WI38 (cell line): ENCODE results near the gene LANCL2.

Experiments used
- H3K4me3 ChIP-seq: 2 replicates; pipeline ENCODE4 v1.5.1; 2011; ENCODE audit warnings: low read depth, mild to moderate bottlenecking, control low read depth, low read length
- TF ChIP-seq, protein P1 (sequence below): IDR thresholded peaks from 2 replicates; pipeline ENCODE4 v1.5.1; 2012; ENCODE audit warnings: low read depth, mild to moderate bottlenecking, control low read depth, low read length

The LANCL2 gene

DNA sequence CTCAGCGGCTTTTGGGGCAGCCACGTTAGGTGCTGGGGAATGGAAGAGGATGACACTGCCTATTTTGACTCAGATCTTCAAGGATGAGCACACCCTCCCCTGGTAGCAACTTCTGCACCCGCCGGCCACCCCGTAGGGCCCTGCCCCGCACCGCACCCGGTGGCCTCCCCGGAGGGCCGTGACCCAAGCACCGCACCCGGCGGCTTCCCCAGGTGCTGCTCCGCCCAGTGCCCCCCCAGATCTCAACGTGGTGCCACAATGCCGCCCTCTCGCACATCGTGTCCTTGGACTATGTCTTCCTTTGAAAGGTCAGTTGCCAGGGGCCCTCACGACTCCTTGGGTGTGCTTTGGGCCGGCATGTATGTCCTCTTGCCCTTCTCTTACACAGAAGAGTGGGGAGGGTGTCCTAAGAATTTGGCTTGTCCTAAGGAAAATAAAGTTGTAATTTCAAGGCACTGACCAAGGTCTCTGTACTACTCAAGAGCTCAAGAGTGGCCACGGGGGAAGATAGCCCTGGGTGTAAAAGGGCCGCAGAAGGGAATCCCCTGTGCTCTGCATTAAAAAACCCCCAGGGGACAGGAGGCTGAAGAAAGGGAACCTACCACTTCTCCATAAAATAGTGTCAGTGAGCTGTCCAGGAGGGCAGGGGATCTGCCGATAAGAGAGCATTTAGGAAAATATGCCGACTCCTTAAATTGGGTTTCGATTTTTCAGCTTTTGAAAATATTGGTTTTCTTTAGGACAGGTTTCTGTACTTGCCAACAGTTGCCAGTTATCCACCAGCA, 1.6 kb upstream of the LANCL2 start:
- no peak overlapping the region for H3K4me3 ChIP-seq
- TF ChIP-seq, protein P1, sequence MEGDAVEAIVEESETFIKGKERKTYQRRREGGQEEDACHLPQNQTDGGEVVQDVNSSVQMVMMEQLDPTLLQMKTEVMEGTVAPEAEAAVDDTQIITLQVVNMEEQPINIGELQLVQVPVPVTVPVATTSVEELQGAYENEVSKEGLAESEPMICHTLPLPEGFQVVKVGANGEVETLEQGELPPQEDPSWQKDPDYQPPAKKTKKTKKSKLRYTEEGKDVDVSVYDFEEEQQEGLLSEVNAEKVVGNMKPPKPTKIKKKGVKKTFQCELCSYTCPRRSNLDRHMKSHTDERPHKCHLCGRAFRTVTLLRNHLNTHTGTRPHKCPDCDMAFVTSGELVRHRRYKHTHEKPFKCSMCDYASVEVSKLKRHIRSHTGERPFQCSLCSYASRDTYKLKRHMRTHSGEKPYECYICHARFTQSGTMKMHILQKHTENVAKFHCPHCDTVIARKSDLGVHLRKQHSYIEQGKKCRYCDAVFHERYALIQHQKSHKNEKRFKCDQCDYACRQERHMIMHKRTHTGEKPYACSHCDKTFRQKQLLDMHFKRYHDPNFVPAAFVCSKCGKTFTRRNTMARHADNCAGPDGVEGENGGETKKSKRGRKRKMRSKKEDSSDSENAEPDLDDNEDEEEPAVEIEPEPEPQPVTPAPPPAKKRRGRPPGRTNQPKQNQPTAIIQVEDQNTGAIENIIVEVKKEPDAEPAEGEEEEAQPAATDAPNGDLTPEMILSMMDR = no peak

DNA sequence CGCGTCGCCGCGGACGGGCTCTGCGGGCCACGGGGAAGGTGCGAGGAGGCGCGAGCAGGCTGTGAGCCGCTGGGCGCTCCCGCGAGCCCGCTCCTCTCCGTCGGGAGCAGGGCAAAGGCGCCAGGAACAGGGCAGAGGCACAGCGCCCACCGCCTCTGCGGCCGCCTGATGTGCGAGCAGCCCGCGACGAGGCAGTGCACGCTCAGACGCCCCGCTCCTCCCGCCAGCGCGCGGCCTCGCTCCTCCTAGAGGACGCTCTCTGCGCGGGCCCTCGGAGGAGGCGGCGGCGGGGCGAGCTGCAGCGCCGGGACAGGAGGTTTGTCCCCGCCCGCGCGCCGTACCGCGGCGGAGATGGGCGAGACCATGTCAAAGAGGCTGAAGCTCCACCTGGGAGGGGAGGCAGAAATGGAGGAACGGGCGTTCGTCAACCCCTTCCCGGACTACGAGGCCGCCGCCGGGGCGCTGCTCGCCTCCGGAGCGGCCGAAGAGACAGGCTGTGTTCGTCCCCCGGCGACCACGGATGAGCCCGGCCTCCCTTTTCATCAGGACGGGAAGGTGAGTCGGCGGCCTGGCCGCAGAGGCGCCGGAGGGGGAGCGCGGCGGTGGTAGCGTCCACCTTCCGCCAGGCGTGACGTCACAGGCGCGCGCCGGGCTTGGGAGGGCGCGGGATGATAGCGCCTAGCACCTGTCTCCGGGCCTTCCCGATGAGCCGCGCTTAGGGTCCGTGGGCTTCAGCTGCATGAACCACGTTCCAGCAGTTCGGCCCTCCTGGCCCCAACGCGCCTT, 731 bp downstream of the LANCL2 start:
- TF ChIP-seq, protein P1 = no peak; the same call in 1 of the 2 replicates
- peak overlapping the region; percentile 100 for H3K4me3 ChIP-seq

DNA sequence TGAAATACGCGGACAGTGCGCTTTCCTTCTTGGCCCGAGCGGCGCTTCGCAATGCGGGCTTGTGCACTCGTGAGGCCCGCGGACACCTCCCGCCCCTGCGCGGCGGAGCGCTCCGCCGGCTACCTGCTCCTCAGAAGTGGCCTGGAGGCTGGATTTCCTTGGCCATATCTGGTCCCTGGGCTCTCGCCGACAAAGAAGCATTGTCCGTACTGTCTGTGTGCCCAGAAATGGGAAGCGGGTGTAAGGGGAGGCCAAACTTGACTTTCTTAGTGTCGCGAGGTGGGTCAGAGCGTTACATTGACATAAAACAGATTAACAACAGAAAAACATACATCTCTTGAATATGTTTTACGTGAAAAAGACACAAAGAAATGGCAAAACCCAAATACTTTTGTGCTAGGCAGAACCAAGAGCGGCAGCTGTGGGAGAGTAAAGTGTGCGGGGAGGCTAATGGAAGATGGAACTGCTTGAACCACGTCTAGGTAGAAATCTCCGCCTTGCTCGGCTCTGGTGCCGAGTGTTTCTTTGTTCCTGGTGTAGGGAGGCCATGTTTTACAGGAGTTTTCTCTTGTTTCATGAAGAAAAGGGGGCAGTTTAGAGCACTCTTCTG, 1.4 kb downstream of the LANCL2 start:
- TF ChIP-seq, protein P1 = no peak

DNA sequence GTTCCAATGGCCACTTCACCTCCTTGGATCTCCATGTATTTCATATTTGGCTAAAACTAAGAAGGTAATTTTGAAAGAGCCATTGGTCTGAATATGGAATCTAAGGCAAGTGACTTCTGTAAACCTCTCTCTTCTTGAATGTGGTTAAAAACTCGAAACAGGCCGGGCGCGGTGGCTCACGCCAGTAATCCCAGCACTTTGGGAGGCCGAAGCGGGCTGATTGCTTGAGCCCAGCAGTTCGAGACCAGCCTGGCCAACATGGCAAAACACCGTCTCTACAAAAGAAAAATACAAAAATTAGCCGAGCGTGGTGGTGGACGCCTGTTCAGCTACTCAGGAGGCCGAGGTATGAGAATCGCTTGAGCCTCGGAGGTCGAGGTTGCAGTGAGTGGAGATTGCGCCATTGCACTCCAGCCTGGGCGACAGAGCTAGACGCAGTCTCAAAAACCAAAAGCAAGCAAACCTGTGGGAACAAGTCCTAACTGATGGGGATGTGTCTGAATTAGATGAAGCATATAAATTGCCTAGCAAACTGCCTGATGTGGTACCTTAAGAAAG, 2.2 kb downstream of the LANCL2 start:
- peak overlapping the region; percentile 100; the same call in 1 of the 2 replicates for H3K4me3 ChIP-seq
- TF ChIP-seq, protein P1 = no peak

More for the DNA sequence above, 1.4 kb downstream of the LANCL2 start:
- peak overlapping the region; percentile 100 for H3K4me3 ChIP-seq

DNA sequence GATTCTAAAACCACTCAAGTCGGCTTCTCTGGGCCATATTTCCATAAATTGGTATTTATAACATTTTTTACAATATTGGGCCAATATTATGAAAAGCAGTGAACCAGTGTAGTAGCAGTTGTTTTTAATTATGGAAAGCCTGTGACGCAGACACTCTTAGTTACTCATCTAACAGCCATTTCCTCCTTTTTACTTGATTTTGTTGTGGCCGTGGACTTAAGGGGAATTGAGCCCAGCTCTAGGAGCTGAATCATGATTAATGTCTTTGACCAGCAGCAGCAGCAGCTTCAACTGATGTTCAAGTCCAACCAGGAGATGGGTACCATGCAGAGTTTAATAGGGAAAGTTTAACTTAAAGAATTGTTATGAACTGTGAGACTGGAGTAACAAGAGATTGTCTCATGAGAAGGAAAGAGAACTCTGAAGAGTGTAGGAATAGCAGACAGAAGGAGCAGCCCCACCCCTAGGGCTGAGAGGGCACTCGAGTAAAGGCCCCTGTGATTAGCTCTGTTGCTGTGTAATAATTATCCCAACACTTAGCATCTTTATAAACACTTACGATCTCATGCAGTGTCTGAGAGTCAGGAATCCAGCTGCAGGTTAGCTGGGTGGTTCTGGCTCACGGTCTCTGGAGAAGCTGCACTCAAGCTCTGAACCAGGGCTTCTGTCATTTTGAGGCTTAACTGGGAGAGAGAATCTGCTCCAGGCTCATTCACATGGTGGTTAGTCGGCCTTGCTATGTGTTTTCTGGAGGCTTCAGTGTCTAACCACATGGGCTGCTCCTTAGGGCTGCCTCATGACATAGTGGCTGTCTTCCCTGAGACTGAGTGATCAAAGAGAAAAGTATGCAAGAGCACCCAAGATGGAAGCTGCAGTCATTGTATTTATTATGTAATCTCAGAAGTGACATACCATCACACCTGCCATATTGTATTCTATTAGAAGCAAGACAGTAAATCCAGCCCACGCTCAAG, 4.6 kb downstream of the LANCL2 start:
- no peak overlapping the region; the same call in 1 of the 2 replicates for H3K4me3 ChIP-seq
- TF ChIP-seq, protein P1 = no peak

DNA sequence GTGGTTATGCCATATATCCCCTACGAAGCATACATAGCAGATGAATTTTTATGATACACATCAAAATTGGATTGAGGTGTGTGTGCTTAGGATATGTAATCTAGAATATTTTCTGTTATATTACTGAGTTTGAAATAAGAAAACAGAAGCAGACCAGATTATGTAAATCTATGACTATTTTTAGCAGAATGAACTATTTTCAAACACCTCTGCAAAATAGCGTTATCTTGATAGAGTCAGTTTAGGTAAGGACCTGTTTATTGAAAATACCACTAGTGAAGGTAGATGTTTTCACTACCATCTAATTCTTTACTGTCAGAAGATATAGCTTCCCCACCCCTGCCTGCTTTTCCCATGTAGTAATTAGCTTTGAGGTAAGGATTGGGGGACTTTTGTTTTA, 9.1 kb downstream of the LANCL2 start:
- no peak overlapping the region for H3K4me3 ChIP-seq
- TF ChIP-seq, protein P1 = no peak
